A673 (cell line): ENCODE measurements around the gene RGS14.

Experiments used
- CTCF ChIP-seq: fragments of 300-800, 200-600 bp; sonication (generic); conservative IDR thresholded peaks from 2 replicates; pipeline ENCODE4 v1.5.1; 2017; ENCODE audit warnings: low read depth, mild to moderate bottlenecking, antibody characterized with exemption, low read length, moderate library complexity, mixed read lengths
- EZH2 ChIP-seq: fragments of 200-600 bp; sonication (generic); IDR thresholded peaks from 2 replicates; pipeline ENCODE4 v1.6.1; 2017; ENCODE audit warnings: borderline replicate concordance, low read depth, mild to moderate bottlenecking, mixed read lengths, antibody characterized with exemption, low read length; ENCODE audit not compliant: poor library complexity, severe bottlenecking

DNA sequence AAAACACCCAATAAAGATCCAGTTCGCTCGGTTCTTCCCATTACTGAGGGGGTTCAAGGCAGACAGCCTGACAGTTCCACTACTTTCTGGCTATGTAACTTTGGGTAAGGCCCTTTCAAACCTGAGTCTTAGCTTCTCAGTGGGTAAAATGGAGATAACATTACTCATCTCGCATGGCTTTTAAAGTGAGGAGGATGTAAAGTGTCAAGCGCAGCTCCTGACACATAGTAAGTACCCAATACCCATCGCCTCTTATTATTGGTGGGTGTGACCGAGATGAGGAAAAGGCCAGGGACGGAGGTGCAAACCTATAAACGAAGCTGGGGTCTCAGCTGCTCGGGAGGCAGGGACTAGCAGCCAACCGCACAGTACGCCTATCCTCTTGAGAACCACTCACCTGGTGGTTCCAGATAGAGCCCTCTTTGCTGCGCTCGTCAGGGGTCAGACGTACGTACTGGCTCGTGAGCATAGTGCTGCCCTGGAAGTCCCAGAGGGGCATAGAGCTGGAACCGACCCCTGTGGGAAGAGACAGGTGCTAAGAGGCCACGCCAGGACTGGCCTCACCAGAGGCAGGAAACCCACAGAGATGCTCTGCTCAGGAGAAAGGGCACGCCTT lies 6.8 kb upstream of the RGS14 start:
- TF ChIP-seq CTCF: no peak
- TF ChIP-seq EZH2: no peak
